NK-92 (cell line): Measurements from ENCODE around the gene PCDH12.

Experiments used
- DNase-seq: peaks from one replicate; lab custom pipeline; 2025; ENCODE audit not compliant: unreplicated experiment; lab: John Stamatoyannopoulos, UW

Gene PCDH12

DNA sequence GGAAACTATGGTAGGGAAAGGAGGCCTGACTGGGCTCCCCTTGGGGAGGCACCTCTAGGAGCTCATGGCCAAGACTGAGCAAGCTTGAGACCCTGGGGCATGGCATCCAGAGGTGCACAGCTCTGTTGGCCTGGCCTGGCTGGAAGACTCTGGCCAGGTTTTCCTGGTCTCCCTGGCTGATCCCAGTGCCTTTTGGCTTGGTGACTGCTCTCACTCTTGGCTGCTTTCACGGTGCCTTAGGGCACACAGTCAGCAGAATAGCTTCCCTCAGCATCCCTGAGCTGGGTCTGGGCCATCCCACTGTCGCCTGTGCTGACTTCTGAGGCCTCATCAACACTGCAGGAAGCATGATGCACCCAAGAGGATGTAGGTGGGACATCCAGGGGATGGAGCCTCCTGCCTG lies 47.7 kb downstream of the PCDH12 start:
- no peak for DNase-seq

DNA sequence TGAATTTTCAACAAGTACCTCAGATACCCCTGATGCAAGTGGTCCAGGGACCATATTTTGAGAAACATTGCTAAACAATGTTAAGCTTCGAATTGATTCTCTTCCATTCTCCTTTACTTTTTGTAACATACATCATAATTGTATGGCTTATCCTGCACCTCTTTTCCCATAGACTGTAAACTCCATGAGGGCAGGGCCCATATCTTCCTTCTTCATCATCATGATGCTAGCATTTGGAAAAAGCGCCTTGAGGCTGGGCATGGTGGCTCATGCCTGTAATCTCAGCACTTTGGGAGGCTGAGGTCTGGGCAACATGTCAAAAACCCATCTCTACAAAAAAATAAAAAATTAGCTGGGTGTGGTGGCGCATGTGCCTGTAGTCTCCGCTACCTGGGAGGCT lies 48.8 kb downstream of the PCDH12 start:
- no peak for DNase-seq

DNA sequence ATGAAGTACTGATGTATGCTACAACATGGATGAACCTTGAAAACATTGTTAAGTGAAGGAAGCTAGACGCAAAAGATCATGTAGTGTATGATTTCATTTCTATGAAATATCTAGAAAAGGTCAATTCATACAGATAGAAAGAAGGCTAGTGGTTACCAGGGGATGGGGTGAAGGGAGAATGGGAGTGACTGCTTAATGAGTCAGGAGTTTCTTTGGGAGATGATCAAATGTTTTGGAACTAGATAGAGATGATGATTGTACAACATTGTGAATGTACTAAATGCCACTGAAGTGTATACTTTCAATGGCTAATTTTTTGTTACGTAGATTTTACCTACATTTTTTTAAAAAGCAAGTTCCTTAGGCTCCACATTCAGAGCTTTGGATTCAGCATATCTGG lies 49.2 kb downstream of the PCDH12 start:
- DNase-seq: no peak

DNA sequence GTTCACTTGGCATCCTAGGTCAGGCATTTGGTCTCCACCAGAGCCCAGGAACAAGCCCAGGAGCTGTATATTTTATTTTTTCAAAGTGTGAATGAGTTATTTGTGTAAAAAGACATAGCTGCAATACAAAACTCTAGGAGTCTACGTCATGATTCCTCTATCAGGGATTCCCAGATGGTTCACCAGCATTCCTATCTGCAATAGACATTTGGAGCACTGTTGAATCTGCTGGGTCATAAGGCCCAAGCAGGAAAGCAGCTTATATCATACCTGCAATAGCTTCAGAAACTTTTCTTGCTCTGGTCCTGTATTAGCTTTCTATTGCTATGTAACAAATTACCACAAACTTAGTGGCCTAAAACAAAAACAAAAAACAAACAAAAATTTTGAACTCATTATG lies 51.0 kb downstream of the PCDH12 start:
- no peak for DNase-seq

DNA sequence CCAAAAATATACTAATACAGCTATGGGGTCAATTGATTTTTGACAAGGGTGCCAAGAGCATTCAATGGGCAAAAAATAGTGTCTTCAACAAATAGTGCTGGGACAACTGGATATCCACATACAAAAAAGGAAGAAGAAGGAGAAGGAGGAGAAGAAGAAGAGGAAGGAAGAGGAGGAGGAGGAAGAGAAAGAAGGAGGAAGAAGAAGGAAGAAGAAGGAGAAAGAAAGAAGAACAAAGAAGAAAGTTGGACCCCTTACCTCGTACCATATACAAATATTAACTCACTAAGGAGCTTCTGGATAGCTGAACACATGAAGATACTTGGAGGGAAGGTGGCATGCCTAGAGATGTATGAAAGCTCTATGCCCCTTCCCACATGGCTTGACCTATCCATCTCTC lies 51.5 kb downstream of the PCDH12 start:
- DNase-seq: no peak

DNA sequence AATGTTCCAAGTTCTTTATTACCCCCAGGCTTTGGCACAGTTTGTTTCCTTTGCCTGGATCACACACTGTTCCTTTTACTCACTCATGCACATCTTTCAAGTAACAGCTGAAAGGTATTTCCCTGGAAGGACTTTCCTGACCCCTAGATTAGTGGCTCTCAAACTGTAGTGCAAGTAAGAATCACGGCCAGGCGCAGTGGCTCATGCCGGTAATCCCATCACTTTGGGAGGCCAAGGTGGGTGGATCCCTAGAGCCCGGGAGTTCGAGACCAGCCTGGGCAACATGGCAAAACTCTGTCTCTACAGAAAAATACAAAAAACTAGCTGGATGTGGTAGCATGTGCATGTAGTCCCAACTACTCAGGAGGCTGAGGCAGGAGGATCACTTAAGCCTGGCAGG lies 53.5 kb downstream of the PCDH12 start:
- no peak for DNase-seq

DNA sequence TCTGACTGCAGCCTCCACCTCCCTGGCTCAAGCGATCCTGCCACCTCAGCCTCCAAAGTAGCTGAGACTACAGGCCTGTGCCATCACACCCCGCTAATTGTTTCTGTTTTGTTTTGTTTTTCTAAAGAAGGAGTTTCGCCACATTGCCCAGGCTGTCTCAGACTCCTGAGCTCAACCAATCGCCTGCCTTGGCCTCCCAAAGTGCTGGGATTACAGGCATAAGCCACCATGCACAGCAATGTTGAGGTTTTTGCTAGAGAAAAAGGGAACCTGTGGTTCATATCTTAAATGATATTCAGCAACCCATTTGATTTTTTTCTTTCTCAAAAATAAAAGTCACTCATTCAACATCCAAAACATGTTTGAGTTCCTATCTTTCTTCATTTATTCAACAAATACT lies 54.7 kb downstream of the PCDH12 start:
- no peak for DNase-seq

DNA sequence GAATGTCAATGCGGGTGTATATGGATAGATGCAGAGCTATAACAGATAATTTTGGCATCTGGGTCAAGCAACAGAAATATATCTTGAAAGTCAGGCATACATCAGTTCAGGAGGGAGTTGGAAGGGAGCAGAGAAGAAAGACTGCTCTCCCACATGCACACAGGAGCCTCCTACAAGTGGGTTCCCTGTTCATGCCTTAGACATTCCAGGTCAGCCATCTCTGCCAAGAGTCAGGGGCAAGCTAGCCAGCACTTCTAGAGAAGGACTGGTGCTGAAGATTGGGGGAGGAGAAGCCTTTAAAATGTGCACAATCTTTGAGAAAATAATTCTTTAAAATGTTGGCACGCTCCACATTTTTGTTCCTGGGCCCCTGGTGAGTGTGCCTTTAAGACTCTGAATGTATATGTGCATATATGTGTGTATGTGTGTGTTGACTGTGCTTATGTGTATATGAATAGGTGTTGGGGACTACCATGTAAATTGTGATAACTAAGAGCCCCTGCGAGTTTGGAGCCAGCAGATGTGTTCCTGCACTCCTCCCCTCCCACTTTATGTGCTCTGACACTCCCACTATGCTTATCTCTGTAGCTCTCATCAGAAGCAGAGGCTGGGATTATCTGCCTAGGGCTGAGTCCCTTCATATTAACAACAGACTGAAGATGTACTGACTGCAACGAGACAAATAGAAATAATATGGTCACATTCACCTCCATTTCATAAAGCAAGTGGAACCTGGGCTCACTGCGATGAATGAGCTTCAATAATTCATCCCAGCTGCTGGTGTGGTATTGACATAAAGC lies 55.8 kb downstream of the PCDH12 start:
- DNase-seq: no peak

DNA sequence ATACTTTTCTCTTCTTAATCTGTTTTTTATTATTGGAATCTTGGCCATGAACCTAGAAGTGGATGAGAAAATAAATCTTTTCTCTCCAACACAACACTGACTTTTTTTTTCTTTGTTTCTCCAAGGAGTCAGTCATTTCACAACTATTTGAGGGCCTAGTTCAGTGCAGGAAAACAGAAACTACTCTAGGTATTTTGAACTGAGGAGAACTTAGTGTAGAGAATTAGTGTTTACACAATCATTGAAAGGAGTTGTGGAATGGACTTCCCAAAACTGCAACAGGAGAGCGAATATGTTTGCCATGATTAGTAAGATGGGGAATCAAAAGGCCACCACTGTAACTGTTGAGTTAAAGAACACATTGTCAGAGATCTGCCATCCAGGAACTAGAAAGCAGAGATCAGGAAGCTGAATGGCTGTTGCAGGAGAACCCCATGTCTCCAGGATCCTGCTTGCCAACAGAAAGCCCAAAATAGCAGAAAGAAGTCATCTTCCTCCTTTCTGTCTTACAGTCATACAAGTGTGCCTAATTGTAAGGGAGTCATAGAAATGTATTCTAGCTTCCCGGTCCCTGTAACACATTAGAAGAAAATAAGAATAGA lies 59.5 kb downstream of the PCDH12 start:
- DNase-seq: no peak

DNA sequence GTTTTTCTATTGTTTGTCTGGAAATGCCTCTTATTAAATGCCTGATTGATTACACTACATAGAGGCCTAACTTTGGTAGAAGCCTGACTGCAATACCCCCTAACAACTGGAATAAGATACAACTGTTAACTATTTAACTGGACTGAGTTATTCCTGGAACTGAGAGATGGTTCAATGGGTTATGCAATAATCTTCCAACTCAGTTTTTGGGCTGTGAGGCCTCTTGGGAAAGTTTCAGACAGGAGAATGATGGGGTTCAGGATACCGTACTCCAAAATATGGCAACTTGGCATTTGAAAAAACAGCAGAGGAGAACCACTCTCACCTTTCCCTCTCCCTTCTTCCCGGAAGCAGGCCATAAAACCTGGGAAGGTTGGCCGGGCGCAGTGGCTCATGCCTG lies 60.6 kb downstream of the PCDH12 start:
- no peak for DNase-seq
